Subcutaneous abdominal adipose tissue (tissue), 5 donors: Measurements from ENCODE around the gene CACNB1.

Experiments
- H3K27ac ChIP-seq: one replicate; pipeline ENCODE4 v1.7.0; 2013; ENCODE audit warnings: low read depth, mild to moderate bottlenecking, inconsistent platforms, low read length, moderate library complexity
- H3K27me3 ChIP-seq, 5 donors: one replicate each; pipeline ENCODE4 v1.7.0; 2013; ENCODE audit warnings: low read length in 5 of 5, inconsistent platforms in 1 of 5; ENCODE audit not compliant: control insufficient read depth in 5 of 5, insufficient read depth in 4 of 5
- H3K36me3 ChIP-seq, 5 donors: one replicate each; pipeline ENCODE4 v1.7.0; 2013; ENCODE audit warnings: low read length in 5 of 5; ENCODE audit not compliant: control insufficient read depth in 5 of 5, insufficient read depth in 5 of 5
- H3K4me1 ChIP-seq, 5 donors: one replicate each; pipeline ENCODE4 v1.7.0; 2013; ENCODE audit warnings: low read length in 5 of 5, mild to moderate bottlenecking in 3 of 5, moderate library complexity in 1 of 5; ENCODE audit not compliant: control insufficient read depth in 5 of 5, insufficient read depth in 5 of 5
- H3K4me3 ChIP-seq, 5 donors: one replicate each; pipeline ENCODE4 v1.7.0; 2013; ENCODE audit warnings: low read length in 5 of 5, low read depth in 1 of 5
- H3K9ac ChIP-seq, 5 donors: one replicate each; pipeline ENCODE4 v1.7.0; 2013; ENCODE audit warnings: low read length in 5 of 5, mild to moderate bottlenecking in 4 of 5, moderate library complexity in 3 of 5
- H3K9me3 ChIP-seq, 5 donors: one replicate each; pipeline ENCODE4 v1.7.0; 2013; ENCODE audit warnings: low read length in 5 of 5; ENCODE audit not compliant: control insufficient read depth in 5 of 5
- donor health status: healthy.
- donor health status: healthy.
- donor health status: healthy.
- donor health status: healthy.
- donor health status: healthy.

CACNB1 gene

DNA sequence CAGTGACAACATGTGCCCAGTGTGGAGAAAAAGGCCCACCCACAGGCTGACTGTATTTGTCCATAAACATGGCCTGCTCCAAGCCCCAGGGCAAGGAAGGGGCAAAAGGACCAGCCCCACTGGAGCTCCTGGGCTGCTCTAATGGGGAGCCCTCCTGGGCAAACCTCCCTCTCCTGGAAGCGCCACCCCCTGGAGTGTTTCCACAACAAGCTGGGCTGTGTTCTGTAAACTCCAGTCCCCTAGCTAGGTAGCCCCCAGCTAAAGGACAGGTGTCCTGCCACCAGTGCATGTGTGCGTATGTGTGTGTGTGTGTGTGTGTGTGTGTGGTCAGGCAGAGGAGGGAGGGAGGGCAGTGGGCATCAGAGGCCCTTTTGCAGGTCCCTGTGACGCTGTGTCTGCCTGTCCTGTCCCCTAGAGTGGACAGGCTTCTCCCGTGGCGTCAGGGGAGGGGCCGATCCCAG, 39.5 kb upstream of the CACNB1 start:
- Histone ChIP-seq H3K4me3 (no peak overlapping the region), H3K27ac (no peak overlapping the region), H3K27me3 (peaks cover 0 to 17% (median 6%) of the 10 kb centered on the region in 5 donors), H3K36me3 (no peaks in the 10 kb centered on the region), H3K4me1 (peaks cover 0 to 41% (median 22%) of the 10 kb centered on the region in 5 donors), H3K9me3 (no peaks in the 10 kb centered on the region), H3K9ac (no peak overlapping the region)

DNA sequence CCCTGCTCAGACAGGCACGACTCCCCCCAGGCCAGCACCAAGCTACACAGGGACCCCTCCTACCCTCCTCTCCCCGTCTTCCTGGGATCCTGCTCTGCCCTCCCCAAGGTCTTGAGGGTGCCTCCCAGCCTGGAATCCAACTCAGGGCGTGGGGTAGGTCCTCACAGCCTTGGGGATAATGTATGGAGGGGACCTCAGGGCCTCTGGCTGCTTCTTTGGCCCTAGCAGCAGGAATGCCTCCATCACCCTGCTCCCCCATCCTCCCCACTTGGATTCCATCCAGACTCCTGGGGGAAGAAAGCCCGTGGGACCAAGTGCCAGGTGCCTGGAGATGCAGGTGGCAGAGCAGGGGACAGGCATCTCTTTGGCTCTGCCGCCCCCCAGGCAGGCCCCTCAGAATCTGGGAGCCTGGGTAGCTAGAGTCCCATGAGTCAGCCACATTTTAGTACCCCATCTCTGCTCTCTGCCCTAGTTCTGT, 39.0 kb upstream of the CACNB1 start:
- Histone ChIP-seq H3K36me3 (no peaks in the 10 kb centered on the region), H3K9me3 (no peaks in the 10 kb centered on the region), H3K27ac (no peak overlapping the region), H3K4me1 (peaks cover 0 to 46% (median 26%) of the 10 kb centered on the region in 5 donors), H3K4me3 (no peak overlapping the region), H3K27me3 (peaks cover 0 to 22% (median 10%) of the 10 kb centered on the region in 5 donors), H3K9ac (no peak overlapping the region)

GRCh38 chr17:39235555-39236449, 38.3 kb upstream of the CACNB1 start:
- Histone ChIP-seq H3K36me3 (no peaks in the 10 kb centered on the region), H3K27me3 (peaks cover 0 to 26% (median 16%) of the 10 kb centered on the region in 5 donors), H3K9ac (no peak overlapping the region), H3K4me1 (peaks cover 0 to 52% (median 30%) of the 10 kb centered on the region in 5 donors), H3K9me3 (no peaks in the 10 kb centered on the region), H3K4me3 (no peak overlapping the region), H3K27ac (no peak overlapping the region)

DNA sequence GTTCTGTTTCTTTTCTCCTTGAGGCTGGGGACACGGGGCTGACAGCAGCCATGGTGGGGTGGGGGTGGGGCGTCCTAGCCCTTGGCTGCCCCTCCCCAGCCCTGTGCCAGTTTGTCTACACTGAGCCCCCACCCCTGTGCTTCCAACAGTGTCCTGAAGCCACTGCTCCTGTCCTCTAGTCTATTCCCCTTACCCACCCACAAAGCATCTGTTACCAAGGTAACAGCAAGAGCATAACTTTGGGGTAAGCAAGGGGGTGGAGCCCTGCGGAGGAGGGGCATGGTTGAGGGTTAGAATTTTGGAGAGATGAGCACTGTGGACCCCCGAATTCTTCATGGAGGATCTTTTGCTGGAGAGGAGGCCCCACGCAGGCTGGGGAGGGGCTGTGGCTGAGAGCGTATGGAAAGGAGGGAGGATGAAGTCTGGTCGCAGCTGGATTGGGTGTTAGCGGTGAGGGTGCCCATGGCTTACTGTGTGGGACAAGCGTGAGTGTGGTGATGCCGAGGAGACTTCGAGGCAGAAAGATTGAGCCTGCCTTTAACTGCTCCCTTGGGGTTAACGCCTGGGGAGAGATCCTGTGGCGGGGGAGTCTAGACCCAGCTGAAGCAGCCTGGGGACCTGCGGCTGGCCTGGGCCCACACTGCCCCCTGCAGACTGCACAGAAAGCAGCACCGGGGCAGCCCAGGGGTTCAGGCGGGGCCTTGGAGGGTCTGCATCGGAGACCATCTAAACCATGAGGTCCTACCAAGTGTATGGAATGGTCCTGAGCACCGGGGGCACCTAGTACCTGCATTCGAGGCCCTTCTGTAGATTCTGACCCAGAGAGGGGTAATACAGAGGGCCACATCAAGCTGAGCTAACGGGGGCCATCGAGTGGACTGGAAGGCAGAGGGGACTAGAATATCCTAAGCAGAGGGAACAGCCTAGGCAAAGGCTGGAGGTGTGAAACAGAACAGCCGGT, 34.4 kb upstream of the CACNB1 start:
- Histone ChIP-seq H3K27me3 (peaks cover 3 to 37% (median 26%) of the 10 kb centered on the region in 5 donors), H3K27ac (no peak overlapping the region), H3K9me3 (no peaks in the 10 kb centered on the region), H3K36me3 (no peaks in the 10 kb centered on the region), H3K4me1 (peaks cover 0 to 31% (median 16%) of the 10 kb centered on the region in 5 donors), H3K4me3 (peak overlapping the region in 1 of 5 donors; percentile 39), H3K9ac (no peak overlapping the region)

DNA sequence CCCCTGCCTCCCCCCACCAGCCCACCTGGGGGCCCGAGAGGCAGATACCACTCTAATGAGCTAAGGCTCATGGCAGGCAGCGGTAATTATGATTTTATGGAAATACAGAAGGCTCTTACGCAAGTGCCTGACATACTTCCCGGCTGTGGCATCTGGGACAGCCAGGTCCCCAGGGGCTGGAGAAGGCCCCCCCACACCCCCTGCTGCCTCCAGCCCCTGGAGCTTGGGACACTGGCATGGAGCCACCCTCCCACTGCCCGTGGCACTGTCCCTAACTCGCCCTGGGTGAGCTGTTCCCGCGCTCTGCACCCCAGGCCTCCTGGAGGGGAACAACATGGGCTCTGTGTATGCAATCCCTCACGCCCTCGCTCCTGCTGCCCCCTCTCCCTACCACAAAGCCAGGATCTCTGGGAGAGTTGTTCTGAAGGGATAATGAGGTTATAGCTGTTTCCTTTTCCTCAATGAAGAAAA, 33.7 kb upstream of the CACNB1 start:
- no peaks in the 10 kb centered on the region for H3K9me3 ChIP-seq
- no peak overlapping the region for H3K4me3 ChIP-seq
- H3K27me3 ChIP-seq, result peaks cover 3 to 40% (median 32%) of the 10 kb centered on the region in 5 donors
- H3K9ac ChIP-seq, result no peak overlapping the region
- H3K36me3 ChIP-seq, result no peaks in the 10 kb centered on the region
- H3K4me1 ChIP-seq, result peaks cover 0 to 26% (median 18%) of the 10 kb centered on the region in 5 donors
- no peak overlapping the region for H3K27ac ChIP-seq

DNA sequence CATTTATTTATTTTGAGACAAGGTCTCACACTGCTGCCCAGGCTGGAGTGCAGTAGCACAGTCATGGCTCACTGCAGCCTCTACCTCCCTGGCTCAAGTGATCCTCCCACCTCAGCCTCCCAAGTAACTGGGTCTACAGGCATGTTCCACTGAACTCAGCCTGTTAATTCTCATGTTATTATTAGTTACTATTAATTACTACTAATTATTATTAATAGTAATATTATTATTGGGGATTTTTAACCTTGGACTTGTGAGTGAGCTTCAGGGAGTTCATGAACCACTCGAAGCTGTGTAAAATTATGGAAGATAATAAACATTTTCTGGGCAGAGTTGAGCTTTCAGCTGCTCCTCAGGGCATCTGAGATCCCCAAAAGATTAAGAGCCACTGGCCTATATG, 32.9 kb upstream of the CACNB1 start:
- Histone ChIP-seq H3K9me3 (no peaks in the 10 kb centered on the region), H3K27me3 (peaks cover 5 to 42% (median 38%) of the 10 kb centered on the region in 5 donors), H3K4me1 (peaks cover 0 to 26% (median 24%) of the 10 kb centered on the region in 5 donors), H3K36me3 (no peaks in the 10 kb centered on the region), H3K27ac (no peak overlapping the region), H3K4me3 (no peak overlapping the region), H3K9ac (no peak overlapping the region)

DNA sequence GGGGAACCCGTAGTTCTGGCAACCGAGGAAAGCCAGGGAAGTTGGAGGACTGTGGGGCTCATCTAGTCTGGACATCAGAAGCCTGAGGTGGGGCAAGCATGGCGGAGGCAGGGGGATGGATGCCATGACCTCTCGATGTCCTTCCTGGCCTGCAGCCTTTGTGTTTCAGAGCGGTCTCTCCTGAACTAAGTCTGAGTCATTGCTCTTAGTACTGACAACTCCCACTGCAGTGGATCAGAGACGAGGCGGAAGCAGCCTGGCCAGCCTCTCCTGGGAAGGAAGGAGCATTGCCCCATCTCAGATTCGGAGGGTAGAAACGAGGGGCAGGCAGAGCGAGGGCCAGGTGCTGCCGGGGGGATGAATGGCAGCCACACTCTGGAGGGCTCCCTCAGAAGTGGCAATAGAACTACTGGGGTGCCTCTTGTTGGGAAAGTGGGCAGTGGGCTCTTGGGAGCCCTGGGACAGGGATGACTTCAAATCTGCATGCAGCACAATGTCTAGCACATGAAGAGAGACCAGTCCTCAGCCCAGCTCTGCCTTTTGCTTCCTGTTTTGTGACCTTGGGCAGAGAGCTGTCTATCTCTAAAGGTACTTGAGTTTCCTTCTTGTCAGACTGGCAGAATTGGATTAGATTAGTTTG, 31.9 kb upstream of the CACNB1 start:
- H3K9me3 ChIP-seq, result no peaks in the 10 kb centered on the region
- no peak overlapping the region for H3K4me3 ChIP-seq
- no peak overlapping the region for H3K9ac ChIP-seq
- no peaks in the 10 kb centered on the region for H3K36me3 ChIP-seq
- H3K4me1 ChIP-seq, result peaks cover 0 to 35% (median 33%) of the 10 kb centered on the region in 5 donors
- no peak overlapping the region for H3K27ac ChIP-seq
- H3K27me3 ChIP-seq, result peaks cover 13 to 51% (median 47%) of the 10 kb centered on the region in 5 donors

DNA sequence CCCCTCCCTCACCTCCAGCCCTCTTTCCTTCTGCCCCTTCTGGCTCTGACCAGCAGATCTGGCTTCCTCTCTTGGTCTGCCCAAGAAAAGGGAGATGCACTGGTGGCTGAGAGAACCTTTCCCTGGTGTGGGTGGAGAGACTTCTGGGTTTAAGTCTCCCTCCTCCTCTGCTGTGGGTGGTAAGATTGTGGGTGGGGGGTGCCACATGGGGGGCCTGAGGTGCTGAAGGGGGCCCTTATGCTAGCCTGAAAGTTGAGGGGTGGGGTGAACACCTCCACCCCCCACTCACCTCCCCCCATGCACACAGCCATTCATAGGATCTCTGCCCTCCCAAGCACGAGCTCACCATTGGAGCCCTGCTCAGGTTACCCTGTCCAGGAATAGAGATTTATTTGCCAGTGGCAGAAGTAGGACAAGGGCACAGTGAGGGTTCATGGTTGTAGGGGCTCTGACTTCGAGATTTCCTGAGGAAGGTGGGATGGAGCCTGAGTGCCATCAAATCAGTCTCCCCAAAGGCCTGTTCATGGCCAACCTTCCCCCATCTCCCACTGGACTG, 30.0 kb upstream of the CACNB1 start:
- H3K4me3 ChIP-seq, result no peak overlapping the region
- peaks cover 17 to 65% (median 54%) of the 10 kb centered on the region in 5 donors for H3K27me3 ChIP-seq
- no peak overlapping the region for H3K27ac ChIP-seq
- H3K9ac ChIP-seq, result no peak overlapping the region
- H3K9me3 ChIP-seq, result no peaks in the 10 kb centered on the region
- no peaks in the 10 kb centered on the region for H3K36me3 ChIP-seq
- H3K4me1 ChIP-seq, result peaks cover 0 to 36% (median 34%) of the 10 kb centered on the region in 5 donors
